Measurements from ENCODE around the gene SRGAP3. TPM values are rescaled to one million over a fixed set of nuclear protein-coding genes. Genes with fewer than 3 reads are reported as not detected.

SRGAP3 gene
- total and polyA plus RNA-seq, 2 donors = 3.9 to 4.4 TPM

DNA sequence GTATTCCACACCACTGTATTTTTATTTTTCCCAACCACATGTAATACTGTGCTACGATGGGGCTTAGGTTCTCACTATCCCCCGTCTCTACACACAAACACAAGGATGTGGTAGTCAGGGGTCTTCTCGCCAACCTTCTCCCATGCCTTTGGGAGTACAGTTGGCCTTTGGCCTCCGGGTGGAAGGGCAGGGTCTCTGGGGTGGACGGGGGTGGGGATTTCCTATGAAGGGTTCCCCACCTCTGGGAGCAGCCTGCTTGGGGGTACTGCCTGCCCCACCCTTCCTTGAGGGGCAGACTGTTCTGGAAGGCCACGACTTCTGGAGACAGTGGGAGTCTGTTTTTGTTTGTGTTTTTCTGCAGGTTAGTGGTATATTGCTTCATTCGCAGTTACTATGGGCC, 264.9 kb downstream of the SRGAP3 start:
- Histone ChIP-seq H3K27me3 (ENCODE audit: control insufficient read depth in 2 of 2, insufficient read depth in 1 of 2, low read length in 1 of 2) (no peaks in the 10 kb centered on the region), H3K36me3 (ENCODE audit: control insufficient read depth in 2 of 2, insufficient read depth in 2 of 2, low read length in 1 of 2) (no peaks in the 10 kb centered on the region), H3K4me1 (ENCODE audit: control insufficient read depth in 2 of 2, insufficient read depth in 2 of 2, low read length in 2 of 2) (peaks cover 0 to 3% of the 10 kb centered on the region in 2 donors), H3K27ac (ENCODE audit: low read depth in 1 of 2, low read length in 1 of 2) (no peak overlapping the region), H3K4me3 (ENCODE audit: low read length in 2 of 2) (no peak overlapping the region), H3K9me3 (ENCODE audit: control insufficient read depth in 2 of 2, insufficient read depth in 1 of 2, low read length in 1 of 2) (peaks cover 0 to 3% of the 10 kb centered on the region in 2 donors)
- no peak for DNase-seq (ENCODE audit: low read depth in 6 of 9, low spot score in 9 of 9)
- 96% methylated on average over 7 of the region's 7 CpGs for WGBS

GRCh38 chr3:8984081-8984480, 265.4 kb downstream of the SRGAP3 start:
- DNase-seq (ENCODE audit: low read depth in 6 of 9, low spot score in 9 of 9) = no peak
- peaks cover 0 to 3% of the 10 kb centered on the region in 2 donors for H3K4me1 ChIP-seq (ENCODE audit: control insufficient read depth in 2 of 2, insufficient read depth in 2 of 2, low read length in 2 of 2)
- WGBS = 95% methylated on average over 6 of the region's 6 CpGs
- H3K36me3 ChIP-seq (ENCODE audit: control insufficient read depth in 2 of 2, insufficient read depth in 2 of 2, low read length in 1 of 2) = no peaks in the 10 kb centered on the region
- H3K4me3 ChIP-seq (ENCODE audit: low read length in 2 of 2) = no peak overlapping the region
- no peaks in the 10 kb centered on the region for H3K27me3 ChIP-seq (ENCODE audit: control insufficient read depth in 2 of 2, insufficient read depth in 1 of 2, low read length in 1 of 2)
- peaks cover 0 to 7% of the 10 kb centered on the region in 2 donors for H3K9me3 ChIP-seq (ENCODE audit: control insufficient read depth in 2 of 2, insufficient read depth in 1 of 2, low read length in 1 of 2)
- H3K27ac ChIP-seq (ENCODE audit: low read depth in 1 of 2, low read length in 1 of 2) = no peak overlapping the region

DNA sequence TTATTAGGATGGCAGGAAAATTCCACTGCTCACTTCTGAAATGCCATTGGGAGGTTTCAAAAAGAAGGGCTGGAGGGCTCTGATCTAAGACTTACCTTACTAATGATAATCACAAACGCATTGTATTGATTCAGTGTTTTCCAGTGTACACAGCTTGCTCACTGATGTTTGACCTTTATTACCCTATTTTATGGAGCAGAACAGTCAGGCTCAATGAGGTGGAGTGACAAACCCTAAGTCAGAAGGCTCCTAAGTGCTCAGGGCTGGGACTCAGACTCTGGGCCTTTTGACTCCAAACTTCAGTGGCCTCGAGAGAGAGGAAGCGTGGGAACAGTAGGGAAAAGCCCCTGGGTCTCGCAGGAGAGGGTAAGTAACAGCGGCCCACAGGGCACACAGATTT, 265.9 kb downstream of the SRGAP3 start:
- peaks cover 0 to 7% of the 10 kb centered on the region in 2 donors for H3K9me3 ChIP-seq (ENCODE audit: control insufficient read depth in 2 of 2, insufficient read depth in 1 of 2, low read length in 1 of 2)
- H3K36me3 ChIP-seq (ENCODE audit: control insufficient read depth in 2 of 2, insufficient read depth in 2 of 2, low read length in 1 of 2) = no peaks in the 10 kb centered on the region
- no peaks in the 10 kb centered on the region for H3K27me3 ChIP-seq (ENCODE audit: control insufficient read depth in 2 of 2, insufficient read depth in 1 of 2, low read length in 1 of 2)
- H3K27ac ChIP-seq (ENCODE audit: low read depth in 1 of 2, low read length in 1 of 2) = no peak overlapping the region
- no peak for DNase-seq (ENCODE audit: low read depth in 6 of 9, low spot score in 9 of 9)
- H3K4me3 ChIP-seq (ENCODE audit: low read length in 2 of 2) = no peak overlapping the region
- H3K4me1 ChIP-seq (ENCODE audit: control insufficient read depth in 2 of 2, insufficient read depth in 2 of 2, low read length in 2 of 2) = peaks cover 0 to 3% of the 10 kb centered on the region in 2 donors
- 97% methylated on average over 5 of the region's 5 CpGs for WGBS

DNA sequence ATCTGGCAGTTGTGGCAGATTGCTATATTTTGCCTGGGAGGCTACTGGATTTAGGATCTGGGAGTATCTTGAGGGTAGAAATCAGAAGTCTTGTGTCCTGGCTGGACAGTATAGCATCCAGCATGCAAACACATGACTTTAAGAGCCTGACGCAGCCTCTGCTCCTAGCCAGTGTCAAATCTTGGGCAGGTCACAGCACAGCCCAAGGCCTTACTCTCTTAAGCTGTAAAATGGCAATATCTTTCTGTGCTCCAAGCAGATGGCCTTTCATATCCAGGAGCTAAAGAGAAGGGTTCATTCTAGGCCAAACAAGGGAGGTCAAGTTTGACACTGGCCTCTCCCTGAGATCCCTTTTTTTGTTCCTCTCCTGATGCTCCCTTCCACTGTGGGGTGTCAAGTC, 266.4 kb downstream of the SRGAP3 start:
- DNase-seq (ENCODE audit: low read depth in 6 of 9, low spot score in 9 of 9) = no peak
- no peaks in the 10 kb centered on the region for H3K27me3 ChIP-seq (ENCODE audit: control insufficient read depth in 2 of 2, insufficient read depth in 1 of 2, low read length in 1 of 2)
- no peak overlapping the region for H3K27ac ChIP-seq (ENCODE audit: low read depth in 1 of 2, low read length in 1 of 2)
- H3K9me3 ChIP-seq (ENCODE audit: control insufficient read depth in 2 of 2, insufficient read depth in 1 of 2, low read length in 1 of 2) = peaks cover 0 to 7% of the 10 kb centered on the region in 2 donors
- H3K36me3 ChIP-seq (ENCODE audit: control insufficient read depth in 2 of 2, insufficient read depth in 2 of 2, low read length in 1 of 2) = no peaks in the 10 kb centered on the region
- no peak overlapping the region for H3K4me3 ChIP-seq (ENCODE audit: low read length in 2 of 2)
- H3K4me1 ChIP-seq (ENCODE audit: control insufficient read depth in 2 of 2, insufficient read depth in 2 of 2, low read length in 2 of 2) = peaks cover 0 to 3% of the 10 kb centered on the region in 2 donors
- WGBS = 94% methylated on average over 1 of the region's 1 CpG

DNA sequence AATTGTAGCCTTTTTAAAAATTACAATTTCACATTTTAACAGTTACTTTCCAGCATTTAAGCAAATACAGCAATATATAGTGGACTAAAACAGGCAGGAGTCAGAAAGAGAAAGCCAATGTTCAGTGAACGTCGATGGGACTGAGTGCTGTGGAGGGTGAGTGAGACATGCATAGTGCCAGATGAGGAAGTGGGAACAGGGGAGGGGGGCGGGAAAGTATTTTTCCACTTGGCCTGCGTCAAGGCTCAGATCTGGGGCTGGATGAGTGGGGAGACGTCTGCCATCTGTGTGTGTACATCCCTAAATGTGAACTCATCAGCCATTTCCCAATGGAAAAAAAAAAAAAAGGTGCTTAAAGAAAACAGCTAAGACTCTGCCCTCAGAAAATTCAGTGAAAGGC, 266.9 kb downstream of the SRGAP3 start:
- Histone ChIP-seq H3K27me3 (ENCODE audit: control insufficient read depth in 2 of 2, insufficient read depth in 1 of 2, low read length in 1 of 2) (peaks cover 0 to 2% of the 10 kb centered on the region in 2 donors), H3K4me3 (ENCODE audit: low read length in 2 of 2) (no peak overlapping the region), H3K36me3 (ENCODE audit: control insufficient read depth in 2 of 2, insufficient read depth in 2 of 2, low read length in 1 of 2) (no peaks in the 10 kb centered on the region), H3K9me3 (ENCODE audit: control insufficient read depth in 2 of 2, insufficient read depth in 1 of 2, low read length in 1 of 2) (peaks cover 0 to 7% of the 10 kb centered on the region in 2 donors), H3K27ac (ENCODE audit: low read depth in 1 of 2, low read length in 1 of 2) (no peak overlapping the region), H3K4me1 (ENCODE audit: control insufficient read depth in 2 of 2, insufficient read depth in 2 of 2, low read length in 2 of 2) (peaks cover 0 to under 1% of the 10 kb centered on the region in 2 donors)
- 35% methylated on average over 5 of the region's 5 CpGs for WGBS
- DNase-seq (ENCODE audit: low read depth in 6 of 9, low spot score in 9 of 9) = no peak

- Histone ChIP-seq H3K4me3 (ENCODE audit: low read length in 2 of 2) (no peak overlapping the region), H3K9me3 (ENCODE audit: control insufficient read depth in 2 of 2, insufficient read depth in 1 of 2, low read length in 1 of 2) (peaks cover 0 to 7% of the 10 kb centered on the region in 2 donors), H3K36me3 (ENCODE audit: control insufficient read depth in 2 of 2, insufficient read depth in 2 of 2, low read length in 1 of 2) (no peaks in the 10 kb centered on the region), H3K27me3 (ENCODE audit: control insufficient read depth in 2 of 2, insufficient read depth in 1 of 2, low read length in 1 of 2) (peaks cover 2 to 3% of the 10 kb centered on the region in 2 donors), H3K27ac (ENCODE audit: low read depth in 1 of 2, low read length in 1 of 2) (no peak overlapping the region), H3K4me1 (ENCODE audit: control insufficient read depth in 2 of 2, insufficient read depth in 2 of 2, low read length in 2 of 2) (no peaks in the 10 kb centered on the region)
- WGBS = 93% methylated on average over 9 of the region's 9 CpGs
- DNase-seq (ENCODE audit: low read depth in 6 of 9, low spot score in 9 of 9) = no peak
Observed at GRCh38 chr3:8981700-8982099, 267.7 kb downstream of the SRGAP3 start.

DNA sequence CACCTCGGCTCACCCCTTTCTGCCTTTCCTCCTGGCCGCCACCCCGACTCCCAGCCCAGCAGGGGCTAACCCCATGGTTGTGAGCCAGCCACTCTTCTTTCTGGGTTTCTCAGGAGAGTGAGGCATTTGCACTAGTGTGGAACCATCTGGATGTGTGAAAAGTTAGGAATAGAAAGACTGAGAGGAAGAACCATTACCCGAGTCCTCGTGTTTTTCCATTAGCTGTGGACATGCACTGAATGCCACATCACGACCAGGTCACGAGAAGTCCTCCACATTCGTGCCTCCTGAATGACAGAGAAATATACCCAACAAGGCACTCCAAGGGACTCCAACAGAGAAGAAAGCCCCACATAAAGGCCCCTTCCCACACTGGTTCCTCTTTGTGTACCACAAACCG, 268.1 kb downstream of the SRGAP3 start:
- H3K36me3 ChIP-seq (ENCODE audit: control insufficient read depth in 2 of 2, insufficient read depth in 2 of 2, low read length in 1 of 2) = no peaks in the 10 kb centered on the region
- peaks cover 2 to 3% of the 10 kb centered on the region in 2 donors for H3K27me3 ChIP-seq (ENCODE audit: control insufficient read depth in 2 of 2, insufficient read depth in 1 of 2, low read length in 1 of 2)
- H3K27ac ChIP-seq (ENCODE audit: low read depth in 1 of 2, low read length in 1 of 2) = no peak overlapping the region
- no peak for DNase-seq (ENCODE audit: low read depth in 6 of 9, low spot score in 9 of 9)
- H3K9me3 ChIP-seq (ENCODE audit: control insufficient read depth in 2 of 2, insufficient read depth in 1 of 2, low read length in 1 of 2) = peaks cover 0 to 7% of the 10 kb centered on the region in 2 donors
- H3K4me1 ChIP-seq (ENCODE audit: control insufficient read depth in 2 of 2, insufficient read depth in 2 of 2, low read length in 2 of 2) = no peaks in the 10 kb centered on the region
- no peak overlapping the region for H3K4me3 ChIP-seq (ENCODE audit: low read length in 2 of 2)
- 87% methylated on average over 9 of the region's 9 CpGs for WGBS

GRCh38 chr3:8980756-8981257, 268.6 kb downstream of the SRGAP3 start:
- WGBS = 89% methylated on average over 6 of the region's 6 CpGs
- H3K9me3 ChIP-seq (ENCODE audit: control insufficient read depth in 2 of 2, insufficient read depth in 1 of 2, low read length in 1 of 2) = peaks cover 0 to 7% of the 10 kb centered on the region in 2 donors
- H3K27me3 ChIP-seq (ENCODE audit: control insufficient read depth in 2 of 2, insufficient read depth in 1 of 2, low read length in 1 of 2) = peaks cover 2 to 3% of the 10 kb centered on the region in 2 donors
- H3K4me3 ChIP-seq (ENCODE audit: low read length in 2 of 2) = no peak overlapping the region
- no peak overlapping the region for H3K27ac ChIP-seq (ENCODE audit: low read depth in 1 of 2, low read length in 1 of 2)
- H3K36me3 ChIP-seq (ENCODE audit: control insufficient read depth in 2 of 2, insufficient read depth in 2 of 2, low read length in 1 of 2) = no peaks in the 10 kb centered on the region
- DNase-seq (ENCODE audit: low read depth in 6 of 9, low spot score in 9 of 9) = no peak
- no peaks in the 10 kb centered on the region for H3K4me1 ChIP-seq (ENCODE audit: control insufficient read depth in 2 of 2, insufficient read depth in 2 of 2, low read length in 2 of 2)

DNA sequence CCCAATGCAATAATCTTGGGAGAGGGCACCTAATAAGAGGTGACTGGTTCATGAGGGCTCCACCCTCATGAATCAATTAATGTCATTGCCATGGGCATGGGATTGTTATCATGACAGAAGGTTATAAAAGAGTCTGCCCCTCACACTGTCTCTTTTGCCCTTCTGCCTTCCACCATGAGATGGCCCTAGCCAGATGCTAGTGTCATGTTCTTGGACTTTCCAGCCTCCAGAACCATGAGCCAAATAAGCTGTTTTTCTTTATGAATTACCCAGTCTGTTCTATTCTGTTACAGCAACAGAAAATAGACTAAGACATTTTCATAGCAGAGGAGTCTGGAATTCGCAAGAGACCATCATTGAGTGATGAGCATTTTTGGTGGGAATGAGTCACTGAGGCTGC, 270.2 kb downstream of the SRGAP3 start:
- Histone ChIP-seq H3K36me3 (ENCODE audit: control insufficient read depth in 2 of 2, insufficient read depth in 2 of 2, low read length in 1 of 2) (no peaks in the 10 kb centered on the region), H3K4me3 (ENCODE audit: low read length in 2 of 2) (no peak overlapping the region), H3K4me1 (ENCODE audit: control insufficient read depth in 2 of 2, insufficient read depth in 2 of 2, low read length in 2 of 2) (no peaks in the 10 kb centered on the region), H3K27ac (ENCODE audit: low read depth in 1 of 2, low read length in 1 of 2) (no peak overlapping the region), H3K9me3 (ENCODE audit: control insufficient read depth in 2 of 2, insufficient read depth in 1 of 2, low read length in 1 of 2) (peaks cover 0 to 7% of the 10 kb centered on the region in 2 donors), H3K27me3 (ENCODE audit: control insufficient read depth in 2 of 2, insufficient read depth in 1 of 2, low read length in 1 of 2) (peaks cover 2 to 3% of the 10 kb centered on the region in 2 donors)
- WGBS = 92% methylated on average over 1 of the region's 1 CpG
- DNase-seq (ENCODE audit: low read depth in 6 of 9, low spot score in 9 of 9) = no peak

Measured in thymus (tissue), 11 donors.